ENCODE results near the gene FGD2. TPM values are rescaled to one million over a fixed set of nuclear protein-coding genes. Genes with fewer than 3 reads are reported as not detected.

The FGD2 gene
- total and polyA plus RNA-seq, 4 donors = 20.4 to 76.7 (median 40.1) TPM

- peaks cover 0 to 4% (median 0%) of the 10 kb centered on the region in 4 donors for H3K36me3 ChIP-seq (ENCODE audit: control insufficient read depth in 4 of 4, insufficient read depth in 4 of 4, low read length in 4 of 4)
- H3K27ac ChIP-seq (ENCODE audit: low read depth in 1 of 2, low read length in 1 of 2) = no peak overlapping the region
- DNase-seq (no peak), ATAC-seq (ENCODE audit: insufficient read depth, low FRiP score) (no peak)
- H3K27me3 ChIP-seq (ENCODE audit: control insufficient read depth in 3 of 3, insufficient read depth in 3 of 3, low read length in 2 of 3) = no peaks in the 10 kb centered on the region
- no peak overlapping the region for H3K4me3 ChIP-seq
- H3K4me1 ChIP-seq (ENCODE audit: control insufficient read depth in 5 of 5, insufficient read depth in 5 of 5, low read length in 5 of 5) = peaks cover 0 to 3% (median 0%) of the 10 kb centered on the region in 5 donors
- no peak for TF ChIP-seq CTCF (IDR thresholded peaks at IDR 0.05; ENCODE audit: control extremely low read depth, extremely low read depth)
- 90 to 91% methylated on average over 21 of the region's 21 CpGs for WGBS, 2 donors
- peak overlapping the region in 1 of 2 donors; percentile 25 for H3K9ac ChIP-seq (ENCODE audit: insufficient read depth in 1 of 2, low read length in 2 of 2)
- H3K9me3 ChIP-seq (ENCODE audit: control insufficient read depth in 4 of 4, insufficient read depth in 3 of 4, low read length in 3 of 4) = no peaks in the 10 kb centered on the region
These were observed 8.3 kb downstream of the FGD2 start for GRCh38 chr6:37013516-37014491.

GRCh38 chr6:37014667-37015066 lies 9.2 kb downstream of the FGD2 start:
- H3K27me3 ChIP-seq (ENCODE audit: control insufficient read depth in 3 of 3, insufficient read depth in 3 of 3, low read length in 2 of 3) = no peaks in the 10 kb centered on the region
- H3K9me3 ChIP-seq (ENCODE audit: control insufficient read depth in 4 of 4, insufficient read depth in 3 of 4, low read length in 3 of 4) = no peaks in the 10 kb centered on the region
- peaks cover 0 to 3% (median 0%) of the 10 kb centered on the region in 5 donors for H3K4me1 ChIP-seq (ENCODE audit: control insufficient read depth in 5 of 5, insufficient read depth in 5 of 5, low read length in 5 of 5)
- DNase-seq (no peak), ATAC-seq (ENCODE audit: insufficient read depth, low FRiP score) (no peak)
- no peak overlapping the region for H3K27ac ChIP-seq (ENCODE audit: low read depth in 1 of 2, low read length in 1 of 2)
- peaks cover 0 to 4% (median 0%) of the 10 kb centered on the region in 4 donors for H3K36me3 ChIP-seq (ENCODE audit: control insufficient read depth in 4 of 4, insufficient read depth in 4 of 4, low read length in 4 of 4)
- H3K9ac ChIP-seq (ENCODE audit: insufficient read depth in 1 of 2, low read length in 2 of 2) = no peak overlapping the region
- TF ChIP-seq CTCF (IDR thresholded peaks at IDR 0.05; ENCODE audit: control extremely low read depth, extremely low read depth) = no peak
- WGBS, 2 donors = 92 to 95% methylated on average over 12 of the region's 12 CpGs
- no peak overlapping the region for H3K4me3 ChIP-seq

DNA sequence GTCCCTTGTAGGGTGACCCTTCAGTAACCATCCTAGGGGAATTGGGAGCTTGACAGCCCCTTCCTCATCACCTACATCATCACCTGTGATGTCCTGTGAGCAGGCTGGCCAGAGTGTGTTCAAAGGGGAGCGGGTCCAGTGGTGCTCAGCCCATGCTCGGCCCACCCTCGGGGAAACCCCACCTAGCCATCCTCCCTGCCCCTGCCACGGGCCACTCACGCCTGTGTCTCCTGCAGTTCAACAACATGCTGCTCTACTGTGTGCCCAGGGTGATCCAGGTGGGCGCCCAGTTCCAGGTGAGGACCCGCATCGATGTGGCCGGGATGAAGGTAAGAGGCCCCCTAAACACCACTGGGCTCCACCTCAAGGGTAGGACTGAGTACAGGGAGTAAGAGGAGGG lies 10.1 kb downstream of the FGD2 start:
- Histone ChIP-seq H3K4me1 (ENCODE audit: control insufficient read depth in 5 of 5, insufficient read depth in 5 of 5, low read length in 5 of 5) (peaks cover 0 to 3% (median 0%) of the 10 kb centered on the region in 5 donors), H3K27ac (ENCODE audit: low read depth in 1 of 2, low read length in 1 of 2) (no peak overlapping the region), H3K9ac (ENCODE audit: insufficient read depth in 1 of 2, low read length in 2 of 2) (no peak overlapping the region), H3K9me3 (ENCODE audit: control insufficient read depth in 4 of 4, insufficient read depth in 3 of 4, low read length in 3 of 4) (no peaks in the 10 kb centered on the region), H3K4me3 (no peak overlapping the region), H3K36me3 (ENCODE audit: control insufficient read depth in 4 of 4, insufficient read depth in 4 of 4, low read length in 4 of 4) (peaks cover 0 to 6% (median 0%) of the 10 kb centered on the region in 4 donors), H3K27me3 (ENCODE audit: control insufficient read depth in 3 of 3, insufficient read depth in 3 of 3, low read length in 2 of 3) (no peaks in the 10 kb centered on the region)
- DNase-seq (no peak), ATAC-seq (ENCODE audit: insufficient read depth, low FRiP score) (no peak)
- TF ChIP-seq CTCF (IDR thresholded peaks at IDR 0.05; ENCODE audit: control extremely low read depth, extremely low read depth) = no peak
- WGBS, 2 donors = 95 to 96% methylated on average over 9 of the region's 9 CpGs
